PC-3 (cell line): ENCODE results near the gene NOC4L.

ENCODE experiments used
- EZH2 ChIP-seq: fragments of 300-600 bp; sonication (generic); IDR thresholded peaks from one replicate; pipeline ENCODE4 v1.6.1; 2017; ENCODE audit warnings: antibody characterized with exemption, mild to moderate bottlenecking, low read length; ENCODE audit not compliant: unreplicated experiment
- TF ChIP-seq, protein P1 (sequence below): fragments of 300-600 bp; sonication (generic); conservative IDR thresholded peaks from 2 replicates; pipeline ENCODE4 v1.5.1; 2017; ENCODE audit warnings: antibody characterized with exemption, low read depth, mild to moderate bottlenecking, low read length

DNA sequence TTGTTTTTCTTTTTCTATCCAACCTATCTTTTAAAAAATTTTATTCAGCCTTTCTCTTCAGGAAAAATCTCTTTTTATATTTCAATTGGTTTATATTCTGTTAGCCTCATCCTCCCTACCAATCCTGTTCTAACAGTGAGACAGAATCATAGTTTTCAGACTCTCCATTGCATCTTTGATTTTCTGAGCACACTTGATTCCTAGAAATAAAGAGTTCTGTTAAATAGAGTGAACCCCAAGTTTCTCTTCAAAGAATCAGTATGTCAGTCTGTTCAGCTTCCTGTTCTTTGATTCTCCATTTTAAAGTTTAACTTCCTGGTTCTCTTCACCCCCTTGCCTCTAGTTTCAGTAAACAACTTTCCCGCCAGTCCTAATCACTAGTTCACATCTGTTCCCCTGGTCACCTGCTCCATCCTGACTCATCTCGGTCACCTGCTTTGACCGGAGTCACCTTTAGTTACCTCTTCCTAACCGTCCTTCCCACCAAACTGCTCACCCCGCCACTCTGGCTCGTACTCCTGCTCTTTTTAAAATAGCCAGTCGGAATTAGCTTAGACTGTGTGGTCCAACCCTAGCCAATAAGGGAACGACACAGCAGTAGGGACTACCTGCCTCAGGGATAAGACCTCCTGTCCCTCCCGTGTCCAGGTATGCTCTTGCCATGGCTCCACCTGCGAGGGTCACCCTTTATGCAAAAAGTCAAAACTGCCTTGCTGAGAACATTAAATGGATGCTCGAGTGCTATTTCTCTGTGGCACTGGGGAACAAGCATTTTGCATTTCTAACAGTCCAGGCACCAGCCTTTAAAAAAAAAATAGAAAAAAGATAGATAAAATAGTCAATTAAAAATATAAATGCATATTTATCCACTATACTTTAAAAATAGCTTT is 48.5 kb upstream of the NOC4L start:
- TF ChIP-seq EZH2 = no peak
- TF ChIP-seq, protein P1, sequence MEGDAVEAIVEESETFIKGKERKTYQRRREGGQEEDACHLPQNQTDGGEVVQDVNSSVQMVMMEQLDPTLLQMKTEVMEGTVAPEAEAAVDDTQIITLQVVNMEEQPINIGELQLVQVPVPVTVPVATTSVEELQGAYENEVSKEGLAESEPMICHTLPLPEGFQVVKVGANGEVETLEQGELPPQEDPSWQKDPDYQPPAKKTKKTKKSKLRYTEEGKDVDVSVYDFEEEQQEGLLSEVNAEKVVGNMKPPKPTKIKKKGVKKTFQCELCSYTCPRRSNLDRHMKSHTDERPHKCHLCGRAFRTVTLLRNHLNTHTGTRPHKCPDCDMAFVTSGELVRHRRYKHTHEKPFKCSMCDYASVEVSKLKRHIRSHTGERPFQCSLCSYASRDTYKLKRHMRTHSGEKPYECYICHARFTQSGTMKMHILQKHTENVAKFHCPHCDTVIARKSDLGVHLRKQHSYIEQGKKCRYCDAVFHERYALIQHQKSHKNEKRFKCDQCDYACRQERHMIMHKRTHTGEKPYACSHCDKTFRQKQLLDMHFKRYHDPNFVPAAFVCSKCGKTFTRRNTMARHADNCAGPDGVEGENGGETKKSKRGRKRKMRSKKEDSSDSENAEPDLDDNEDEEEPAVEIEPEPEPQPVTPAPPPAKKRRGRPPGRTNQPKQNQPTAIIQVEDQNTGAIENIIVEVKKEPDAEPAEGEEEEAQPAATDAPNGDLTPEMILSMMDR = no peak
